Body of pancreas (tissue), 4 donors: Measurements from ENCODE around the gene RBM7. TPM values are rescaled to one million over a fixed set of nuclear protein-coding genes. Genes with fewer than 3 reads are reported as not detected.

Source experiments
- ATAC-seq: fragments of 150-250 bp; one replicate; pipeline ENCODE4 v1.9.1; 2016
- DNase-seq, 4 donors: peaks; one replicate each; pipeline ENCODE4 v3.0.0-alpha.2; 2019
- H3K27ac ChIP-seq, 4 donors: fragments of 200-600 bp; sonication (generic); 1 replicate in 3 of 4; 2 replicates in 1 of 4; pipeline versions ENCODE4 v1.5.1 to v1.6.1; 2016 to 2019; ENCODE audit warnings: mild to moderate bottlenecking in 1 of 4, mixed read lengths in 1 of 4, moderate library complexity in 1 of 4
- H3K27me3 ChIP-seq, 2 donors: fragments of 200-600 bp; sonication (generic); one replicate each; pipeline ENCODE4 v1.6.0; 2016; ENCODE audit warnings: mild to moderate bottlenecking in 1 of 2
- H3K36me3 ChIP-seq, 2 donors: fragments of 200-600 bp; sonication (generic); replicated peaks in 1 of 2; 2 replicates each; pipeline ENCODE4 v1.5.1; 2016; ENCODE audit warnings: low read depth in 2 of 2; ENCODE audit not compliant: insufficient read depth in 1 of 2
- H3K4me1 ChIP-seq: fragments of 200-600 bp; sonication (generic); one replicate; pipeline ENCODE4 v1.6.0; 2016
- H3K4me3 ChIP-seq, 2 donors: fragments of 200-600 bp; sonication (generic); 1 replicate in 1 of 2; 2 replicates in 1 of 2; pipeline ENCODE4 v1.5.1; 2016 to 2019
- H3K9me3 ChIP-seq, 3 donors: fragments of 200-600 bp; sonication (generic); 1 replicate in 2 of 3; 2 replicates in 1 of 3; pipeline ENCODE4 v1.5.1; 2016
- POLR2A ChIP-seq, 3 donors: fragments of 450-650 bp; IDR thresholded peaks; one replicate each; pipeline ENCODE4 v1.6.1; 2016; ENCODE audit warnings: antibody characterized with exemption in 3 of 3, mild to moderate bottlenecking in 2 of 3
- WGBS, 2 donors: methylation state at CpG; one replicate each; pipeline ENCODE4 v1.1.5; 2017; 5-methylcytosine and 5-hydroxymethylcytosine counted together
- intact Hi-C: fragments of 100-400 bp; cut with DNase I; formaldehyde crosslinking; loops from one replicate; pipeline ENCODE4 v1.15.1; 2023
- total RNA-seq, 2 donors: library from RNA; depleted of rRNA; stranded (reverse); fragments of >200 nt; gene quantifications; one replicate each; pipeline ENCODE4 v1.1.0, GENCODE V29; 2016
- TF ChIP-seq, protein P1 (sequence below), 7 experiments: fragments of 450-650 bp in 4 of 7; fragments of 200-600 bp in 3 of 7; sonication (generic) in 3 of 7; IDR thresholded peaks; one replicate each; pipeline ENCODE4 v1.5.1; 2016 to 2019; ENCODE audit warnings: antibody characterized with exemption in 7 of 7

Gene RBM7
- total RNA-seq, 2 donors from 2014 or later: 7.6 to 9.6 TPM

- H3K9me3 ChIP-seq: no peaks in the 10 kb centered on the region
- H3K4me3 ChIP-seq: no peak overlapping the region
- DNase-seq: no peak
- WGBS, 2 donors: 91 to 94% methylated on average over 2 of the region's 2 CpGs
- no peak overlapping the region for H3K27ac ChIP-seq
- H3K36me3 ChIP-seq: peaks cover 0 to 8% of the 10 kb centered on the region in 2 donors
- no peaks in the 10 kb centered on the region for H3K27me3 ChIP-seq
- no peaks in the 10 kb centered on the region for H3K4me1 ChIP-seq
- intact Hi-C loops: no loop called here
- TF ChIP-seq, protein P1, sequence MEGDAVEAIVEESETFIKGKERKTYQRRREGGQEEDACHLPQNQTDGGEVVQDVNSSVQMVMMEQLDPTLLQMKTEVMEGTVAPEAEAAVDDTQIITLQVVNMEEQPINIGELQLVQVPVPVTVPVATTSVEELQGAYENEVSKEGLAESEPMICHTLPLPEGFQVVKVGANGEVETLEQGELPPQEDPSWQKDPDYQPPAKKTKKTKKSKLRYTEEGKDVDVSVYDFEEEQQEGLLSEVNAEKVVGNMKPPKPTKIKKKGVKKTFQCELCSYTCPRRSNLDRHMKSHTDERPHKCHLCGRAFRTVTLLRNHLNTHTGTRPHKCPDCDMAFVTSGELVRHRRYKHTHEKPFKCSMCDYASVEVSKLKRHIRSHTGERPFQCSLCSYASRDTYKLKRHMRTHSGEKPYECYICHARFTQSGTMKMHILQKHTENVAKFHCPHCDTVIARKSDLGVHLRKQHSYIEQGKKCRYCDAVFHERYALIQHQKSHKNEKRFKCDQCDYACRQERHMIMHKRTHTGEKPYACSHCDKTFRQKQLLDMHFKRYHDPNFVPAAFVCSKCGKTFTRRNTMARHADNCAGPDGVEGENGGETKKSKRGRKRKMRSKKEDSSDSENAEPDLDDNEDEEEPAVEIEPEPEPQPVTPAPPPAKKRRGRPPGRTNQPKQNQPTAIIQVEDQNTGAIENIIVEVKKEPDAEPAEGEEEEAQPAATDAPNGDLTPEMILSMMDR (IDR thresholded peaks at IDR 0.05): no peak
- no peak for TF ChIP-seq POLR2A (IDR thresholded peaks at IDR 0.05)
- no peak for ATAC-seq
These were observed 47.0 kb downstream of the RBM7 start for GRCh38 chr11:114447444-114447843.

GRCh38 chr11:114447892-114448291, 47.4 kb downstream of the RBM7 start:
- Histone ChIP-seq H3K27ac (no peak overlapping the region), H3K27me3 (no peaks in the 10 kb centered on the region), H3K4me3 (no peak overlapping the region), H3K36me3 (peaks cover 0 to 8% of the 10 kb centered on the region in 2 donors), H3K9me3 (no peaks in the 10 kb centered on the region), H3K4me1 (no peaks in the 10 kb centered on the region)
- ATAC-seq (no peak), DNase-seq (no peak)
- WGBS, 2 donors: 69 to 79% methylated on average over 3 of the region's 3 CpGs
- no peak for TF ChIP-seq POLR2A (IDR thresholded peaks at IDR 0.05)
- TF ChIP-seq, protein P1 (IDR thresholded peaks at IDR 0.05): no peak
- intact Hi-C loops: no loop called here

GRCh38 chr11:114448749-114449482, 48.5 kb downstream of the RBM7 start:
- Histone ChIP-seq H3K9me3 (no peaks in the 10 kb centered on the region), H3K4me3 (no peak overlapping the region), H3K36me3 (peaks cover 0 to 8% of the 10 kb centered on the region in 2 donors), H3K27ac (no peak overlapping the region), H3K4me1 (no peaks in the 10 kb centered on the region), H3K27me3 (no peaks in the 10 kb centered on the region)
- intact Hi-C loops: no loop called here
- ATAC-seq: no peak
- WGBS, 2 donors: 81 to 85% methylated on average over 2 of the region's 2 CpGs
- TF ChIP-seq, protein P1 (IDR thresholded peaks at IDR 0.05): no peak
- no peak for TF ChIP-seq POLR2A (IDR thresholded peaks at IDR 0.05)
- DNase-seq: no peak

DNA sequence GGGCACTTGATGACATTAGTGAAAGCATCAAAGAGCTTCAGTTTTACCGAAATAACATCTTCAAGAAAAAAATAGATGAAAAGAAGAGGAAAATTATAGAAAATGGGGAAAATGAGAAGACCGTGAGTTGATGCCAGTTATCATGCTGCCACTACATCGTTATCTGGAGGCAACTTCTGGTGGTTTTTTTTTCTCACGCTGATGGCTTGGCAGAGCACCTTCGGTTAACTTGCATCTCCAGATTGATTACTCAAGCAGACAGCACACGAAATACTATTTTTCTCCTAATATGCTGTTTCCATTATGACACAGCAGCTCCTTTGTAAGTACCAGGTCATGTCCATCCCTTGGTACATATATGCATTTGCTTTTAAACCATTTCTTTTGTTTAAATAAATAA, 49.4 kb downstream of the RBM7 start:
- Histone ChIP-seq H3K27me3 (no peaks in the 10 kb centered on the region), H3K9me3 (no peaks in the 10 kb centered on the region), H3K4me3 (no peak overlapping the region), H3K36me3 (peaks cover 0 to 8% of the 10 kb centered on the region in 2 donors), H3K27ac (no peak overlapping the region), H3K4me1 (no peaks in the 10 kb centered on the region)
- 76 to 77% methylated on average over 6 of the region's 6 CpGs for WGBS, 2 donors
- intact Hi-C loops: no loop called here
- ATAC-seq (no peak), DNase-seq (no peak)
- TF ChIP-seq POLR2A (IDR thresholded peaks at IDR 0.05): no peak
- TF ChIP-seq, protein P1 (IDR thresholded peaks at IDR 0.05): no peak

DNA sequence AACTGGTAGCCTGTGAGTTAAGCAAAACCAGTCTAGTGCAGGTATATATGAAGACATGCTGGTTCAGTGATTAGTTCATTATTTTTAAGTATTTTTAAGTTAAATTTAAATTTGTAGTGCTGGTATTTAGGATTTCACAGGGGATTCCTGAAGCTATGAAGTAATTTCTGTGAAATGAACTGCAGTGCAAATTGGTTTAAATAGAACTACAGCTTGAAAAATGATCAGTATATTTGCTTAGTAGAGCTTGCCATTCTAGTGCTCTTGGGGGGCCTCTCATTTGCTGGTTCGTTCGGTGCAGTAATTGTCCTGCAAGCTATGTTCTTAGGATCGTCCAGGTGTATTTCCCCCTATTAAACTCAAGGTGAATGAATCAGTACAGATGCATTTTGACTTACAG, 51.9 kb downstream of the RBM7 start:
- no peak for ATAC-seq
- no peak for TF ChIP-seq POLR2A (IDR thresholded peaks at IDR 0.05)
- TF ChIP-seq, protein P1 (IDR thresholded peaks at IDR 0.05): no peak
- no peak for DNase-seq
- WGBS, 2 donors: 87 to 92% methylated on average over 3 of the region's 3 CpGs
- H3K4me1 ChIP-seq: no peaks in the 10 kb centered on the region
- H3K27ac ChIP-seq: no peak overlapping the region
- H3K27me3 ChIP-seq: no peaks in the 10 kb centered on the region
- H3K36me3 ChIP-seq: peaks cover 0 to 8% of the 10 kb centered on the region in 2 donors
- intact Hi-C loops: no loop called here
- H3K9me3 ChIP-seq: no peaks in the 10 kb centered on the region
- H3K4me3 ChIP-seq: no peak overlapping the region
